Measurements from ENCODE around the gene SPAG5.

The SPAG5 gene

GRCh38 chr17:28544402-28545140 is 54.3 kb downstream of the SPAG5 start:
- no peak for DNase-seq

GRCh38 chr17:28541439-28541838 is 57.4 kb downstream of the SPAG5 start:
- DNase-seq = no peak

GRCh38 chr17:28540231-28540630 is 58.6 kb downstream of the SPAG5 start:
- no peak for DNase-seq

GRCh38 chr17:28538296-28538895 is 60.4 kb downstream of the SPAG5 start:
- no peak for DNase-seq

- no peak for DNase-seq
Measured at GRCh38 chr17:28537219-28537610, 61.6 kb downstream of the SPAG5 start.

- DNase-seq = no peak
Measured at GRCh38 chr17:28536532-28537218, 62.1 kb downstream of the SPAG5 start.

- DNase-seq = no peak
Measured at GRCh38 chr17:28534740-28535375, 64.0 kb downstream of the SPAG5 start.

GRCh38 chr17:28533091-28533807 is 65.6 kb downstream of the SPAG5 start:
- DNase-seq = no peak

GRCh38 chr17:28532050-28532960 is 66.5 kb downstream of the SPAG5 start:
- DNase-seq = no peak

GRCh38 chr17:28530926-28531325 is 67.9 kb downstream of the SPAG5 start:
- no peak for DNase-seq

GRCh38 chr17:28530250-28530649 is 68.6 kb downstream of the SPAG5 start:
- no peak for DNase-seq

- no peak for DNase-seq
Measured at GRCh38 chr17:28529013-28529400, 69.8 kb downstream of the SPAG5 start.

- DNase-seq = no peak
Measured at GRCh38 chr17:28528327-28529012, 70.4 kb downstream of the SPAG5 start.

GRCh38 chr17:28527859-28528258 is 71.0 kb downstream of the SPAG5 start:
- no peak for DNase-seq

All from NCI-H510A (cell line).